ENCODE results near the gene TTC32.

DNA sequence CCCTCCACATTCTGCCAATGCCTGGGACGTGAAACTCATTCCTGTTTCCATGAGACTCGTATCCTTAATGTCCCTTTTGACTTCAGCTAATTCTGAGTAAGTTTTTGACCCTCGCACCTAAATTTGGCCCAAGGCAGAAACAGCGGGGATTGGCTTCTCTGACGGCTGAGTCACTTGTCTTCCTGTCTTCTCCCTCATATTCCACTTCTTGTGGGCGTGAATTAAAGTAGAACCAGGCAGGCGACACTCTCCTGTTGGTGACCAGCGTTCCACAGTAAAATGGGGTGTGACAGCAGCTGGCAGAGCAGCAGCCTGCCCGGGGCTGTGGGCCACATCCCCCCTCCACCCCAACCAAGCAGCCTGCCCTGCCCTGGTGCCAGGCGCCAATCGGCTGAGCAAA, 15.5 kb downstream of the TTC32 start:
- TF ChIP-seq, protein P1, sequence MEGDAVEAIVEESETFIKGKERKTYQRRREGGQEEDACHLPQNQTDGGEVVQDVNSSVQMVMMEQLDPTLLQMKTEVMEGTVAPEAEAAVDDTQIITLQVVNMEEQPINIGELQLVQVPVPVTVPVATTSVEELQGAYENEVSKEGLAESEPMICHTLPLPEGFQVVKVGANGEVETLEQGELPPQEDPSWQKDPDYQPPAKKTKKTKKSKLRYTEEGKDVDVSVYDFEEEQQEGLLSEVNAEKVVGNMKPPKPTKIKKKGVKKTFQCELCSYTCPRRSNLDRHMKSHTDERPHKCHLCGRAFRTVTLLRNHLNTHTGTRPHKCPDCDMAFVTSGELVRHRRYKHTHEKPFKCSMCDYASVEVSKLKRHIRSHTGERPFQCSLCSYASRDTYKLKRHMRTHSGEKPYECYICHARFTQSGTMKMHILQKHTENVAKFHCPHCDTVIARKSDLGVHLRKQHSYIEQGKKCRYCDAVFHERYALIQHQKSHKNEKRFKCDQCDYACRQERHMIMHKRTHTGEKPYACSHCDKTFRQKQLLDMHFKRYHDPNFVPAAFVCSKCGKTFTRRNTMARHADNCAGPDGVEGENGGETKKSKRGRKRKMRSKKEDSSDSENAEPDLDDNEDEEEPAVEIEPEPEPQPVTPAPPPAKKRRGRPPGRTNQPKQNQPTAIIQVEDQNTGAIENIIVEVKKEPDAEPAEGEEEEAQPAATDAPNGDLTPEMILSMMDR (IDR thresholded peaks at IDR 0.05) = no peak
- TF ChIP-seq POLR2AphosphoS5 (IDR thresholded peaks at IDR 0.05; ENCODE audit: low read depth, low read length) = no peak
